ENCODE measurements around the gene FGFBP2. TPM values are rescaled to one million over a fixed set of nuclear protein-coding genes. Genes with fewer than 3 reads are reported as not detected.
A peak's percentile ranks its signal among the peaks of the same experiment; 100 is the strongest.

The FGFBP2 gene
- total RNA-seq, 3 donors from 2014 or later (not counting 1 experiment from before 2014, with no cell fraction given): 644 to 736 (median 713) TPM

DNA sequence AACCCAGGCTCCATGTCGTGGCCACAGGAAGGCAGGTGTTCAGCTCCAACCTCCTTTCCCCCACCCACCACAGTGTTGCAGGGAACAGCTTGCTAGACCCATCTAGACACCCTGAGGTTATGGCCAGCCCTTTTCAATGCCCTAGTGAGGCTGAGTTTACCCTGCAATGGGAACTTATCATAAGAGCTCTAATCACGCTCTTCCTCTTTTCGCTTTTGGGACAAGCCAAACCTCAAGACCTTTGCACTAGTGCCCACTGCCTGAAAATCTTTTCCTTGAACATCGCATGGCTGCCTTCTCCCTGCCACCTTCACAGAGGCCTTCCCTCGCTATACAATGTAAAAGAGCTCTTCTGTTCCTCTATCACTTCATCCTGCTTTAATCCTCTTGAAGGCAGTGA is 2.4 kb upstream of the FGFBP2 start:
- 78% methylated on average over 5 of the region's 5 CpGs for WGBS (ENCODE audit: insufficient coverage)
- Histone ChIP-seq H3K9me3 (ENCODE audit: control insufficient read depth, insufficient read depth, low read length) (no peaks in the 10 kb centered on the region), H3K27me3 (ENCODE audit: control insufficient read depth, insufficient read depth, low read length) (no peaks in the 10 kb centered on the region), H3K36me3 (ENCODE audit: control insufficient read depth, insufficient read depth, low read length) (no peaks in the 10 kb centered on the region), H3K4me3 (ENCODE audit: low read length) (no peak overlapping the region), H3K27ac (ENCODE audit: low read length) (no peak overlapping the region), H3K4me1 (ENCODE audit: control insufficient read depth, insufficient read depth, low read length) (peaks cover 36% of the 10 kb centered on the region)
- intact Hi-C loops (cut with micrococcal nuclease): no loop called here
- Mint-ChIP-seq H3K4me1 (peaks cover 46 to 51% of the 10 kb centered on the region in 2 donors), H3K9me3 (peaks cover 0 to 2% of the 10 kb centered on the region in 2 donors), H3K27me3 (ENCODE audit: low read depth in 2 of 2) (no peaks in the 10 kb centered on the region), H3K27ac (peak overlapping the region; percentile 19 to 50), H3K36me3 (peaks cover 2% of the 10 kb centered on the region), H3K4me3 (peak overlapping the region; percentile 4)
- TF ChIP-seq, protein P1, sequence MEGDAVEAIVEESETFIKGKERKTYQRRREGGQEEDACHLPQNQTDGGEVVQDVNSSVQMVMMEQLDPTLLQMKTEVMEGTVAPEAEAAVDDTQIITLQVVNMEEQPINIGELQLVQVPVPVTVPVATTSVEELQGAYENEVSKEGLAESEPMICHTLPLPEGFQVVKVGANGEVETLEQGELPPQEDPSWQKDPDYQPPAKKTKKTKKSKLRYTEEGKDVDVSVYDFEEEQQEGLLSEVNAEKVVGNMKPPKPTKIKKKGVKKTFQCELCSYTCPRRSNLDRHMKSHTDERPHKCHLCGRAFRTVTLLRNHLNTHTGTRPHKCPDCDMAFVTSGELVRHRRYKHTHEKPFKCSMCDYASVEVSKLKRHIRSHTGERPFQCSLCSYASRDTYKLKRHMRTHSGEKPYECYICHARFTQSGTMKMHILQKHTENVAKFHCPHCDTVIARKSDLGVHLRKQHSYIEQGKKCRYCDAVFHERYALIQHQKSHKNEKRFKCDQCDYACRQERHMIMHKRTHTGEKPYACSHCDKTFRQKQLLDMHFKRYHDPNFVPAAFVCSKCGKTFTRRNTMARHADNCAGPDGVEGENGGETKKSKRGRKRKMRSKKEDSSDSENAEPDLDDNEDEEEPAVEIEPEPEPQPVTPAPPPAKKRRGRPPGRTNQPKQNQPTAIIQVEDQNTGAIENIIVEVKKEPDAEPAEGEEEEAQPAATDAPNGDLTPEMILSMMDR (IDR thresholded peaks at IDR 0.05): no peak
- DNase-seq (no peak), ATAC-seq (no peak)

DNA sequence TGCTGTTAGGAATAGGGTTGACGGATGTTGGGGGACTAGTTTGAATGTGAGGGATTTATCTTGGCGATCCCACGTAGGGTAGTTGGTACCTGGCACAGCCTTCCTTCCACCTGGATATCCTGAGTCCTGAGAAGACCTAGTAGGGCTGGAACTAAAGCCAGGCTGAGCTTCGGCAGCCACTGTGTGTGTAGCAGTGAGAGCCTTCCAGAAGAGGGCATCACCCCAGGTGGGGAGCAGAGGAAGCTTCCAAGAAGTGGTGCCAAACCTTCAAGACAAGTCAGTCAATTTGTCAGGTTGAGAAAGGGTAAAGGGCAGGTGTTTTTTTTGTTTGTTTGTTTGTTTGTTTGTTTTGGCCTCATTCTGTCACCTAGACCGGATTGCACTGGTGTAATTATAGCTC is 1.2 kb upstream of the FGFBP2 start:
- ATAC-seq: no peak
- Mint-ChIP-seq H3K36me3 (peaks cover 9% of the 10 kb centered on the region), H3K27ac (peak overlapping the region; percentile 94 to 95), H3K4me1 (peaks cover 56 to 60% of the 10 kb centered on the region in 2 donors), H3K9me3 (peaks cover 0 to 2% of the 10 kb centered on the region in 2 donors), H3K27me3 (ENCODE audit: low read depth in 2 of 2) (no peaks in the 10 kb centered on the region), H3K4me3 (peak overlapping the region; percentile 49)
- 85% methylated on average over 5 of the region's 5 CpGs for WGBS (ENCODE audit: insufficient coverage)
- TF ChIP-seq, protein P1 (IDR thresholded peaks at IDR 0.05): no peak
- DNase-seq: no peak
- no peaks in the 10 kb centered on the region for H3K36me3 ChIP-seq (ENCODE audit: control insufficient read depth, insufficient read depth, low read length)
- peaks cover 38% of the 10 kb centered on the region for H3K4me1 ChIP-seq (ENCODE audit: control insufficient read depth, insufficient read depth, low read length)
- no peaks in the 10 kb centered on the region for H3K27me3 ChIP-seq (ENCODE audit: control insufficient read depth, insufficient read depth, low read length)
- H3K27ac ChIP-seq (ENCODE audit: low read length): peak overlapping the region; percentile 84
- no peaks in the 10 kb centered on the region for H3K9me3 ChIP-seq (ENCODE audit: control insufficient read depth, insufficient read depth, low read length)
- no peak overlapping the region for H3K4me3 ChIP-seq (ENCODE audit: low read length)
- intact Hi-C loops (cut with micrococcal nuclease): loop anchor here (5.0 kb wide), 2 partner anchors 312 to 962 kb away; partner anchors contain the start of gene CPEB2

DNA sequence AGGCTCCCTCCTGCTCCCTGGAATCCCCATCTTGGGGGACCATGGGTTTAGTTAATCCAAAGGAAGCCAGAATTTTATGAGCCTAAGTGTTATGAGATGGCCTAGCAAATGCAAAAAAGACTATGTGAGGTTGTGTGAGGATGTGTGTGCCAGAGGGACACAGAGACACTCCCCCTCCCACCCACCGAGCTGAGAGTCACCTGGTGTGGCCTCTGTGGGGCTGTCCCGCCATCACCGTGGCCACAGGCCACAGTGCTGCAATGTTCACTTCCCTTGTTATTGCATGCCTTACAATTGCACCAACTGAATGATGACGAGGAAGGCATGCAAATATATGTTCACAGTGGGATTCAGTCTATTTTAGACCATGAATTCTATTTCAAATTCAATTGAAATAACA is 601 bp upstream of the FGFBP2 start:
- Histone ChIP-seq H3K27me3 (ENCODE audit: control insufficient read depth, insufficient read depth, low read length) (no peaks in the 10 kb centered on the region), H3K9me3 (ENCODE audit: control insufficient read depth, insufficient read depth, low read length) (no peaks in the 10 kb centered on the region), H3K36me3 (ENCODE audit: control insufficient read depth, insufficient read depth, low read length) (no peaks in the 10 kb centered on the region), H3K4me1 (ENCODE audit: control insufficient read depth, insufficient read depth, low read length) (peaks cover 42% of the 10 kb centered on the region), H3K27ac (ENCODE audit: low read length) (peak overlapping the region; percentile 84), H3K4me3 (ENCODE audit: low read length) (peak overlapping the region; percentile 61)
- Mint-ChIP-seq H3K27ac (peak overlapping the region; percentile 94 to 95), H3K9me3 (peaks cover 0 to 2% of the 10 kb centered on the region in 2 donors), H3K4me3 (peak overlapping the region; percentile 89), H3K36me3 (peaks cover 9% of the 10 kb centered on the region), H3K4me1 (peaks cover 61 to 66% of the 10 kb centered on the region in 2 donors), H3K27me3 (ENCODE audit: low read depth in 2 of 2) (no peaks in the 10 kb centered on the region)
- WGBS (ENCODE audit: insufficient coverage): 3% methylated on average over 4 of the region's 4 CpGs
- DNase-seq: peak; percentile 73
- ATAC-seq: peak; percentile 68 to 87 (median 80)
- intact Hi-C loops (cut with micrococcal nuclease): loop anchor here (1.0 to 5.0 kb wide), 4 partner anchors 38 to 961 kb away; partner anchors contain the start of genes CD38 and CPEB2
- TF ChIP-seq, protein P1 (IDR thresholded peaks at IDR 0.05): no peak
